ENCODE measurements around the gene TBC1D8.

DNA sequence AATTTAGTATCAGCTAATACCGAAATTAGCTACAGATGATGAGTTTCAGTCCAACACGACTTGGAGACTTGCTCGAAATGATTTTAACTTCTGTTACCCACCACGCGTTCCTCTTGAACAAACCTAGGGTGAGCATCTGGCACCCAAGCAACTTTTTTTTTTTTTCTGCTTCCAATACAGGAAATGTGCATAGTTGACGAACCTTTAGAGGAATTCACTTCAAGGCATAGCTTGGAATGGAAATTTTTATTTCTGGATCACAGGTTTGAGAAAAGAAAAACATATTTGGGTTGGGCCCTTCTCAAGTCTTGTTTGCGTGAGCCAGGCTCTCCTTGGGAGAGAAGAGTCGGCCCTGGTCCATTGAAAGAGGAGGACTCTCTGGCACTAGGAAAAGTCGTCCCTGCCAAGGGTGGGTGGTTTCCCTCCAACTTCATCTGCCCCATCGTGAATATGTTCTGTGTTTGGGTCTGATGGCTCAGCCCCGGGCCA lies 186.5 kb downstream of the TBC1D8 start:
- no peak for TF ChIP-seq TAF1 (CRISPR knock-in tag; IDR thresholded peaks at IDR 0.05)
- TF ChIP-seq DPF2 (CRISPR knock-in tag; IDR thresholded peaks at IDR 0.05; ENCODE audit: borderline replicate concordance, low read depth): no peak
- no peak for TF ChIP-seq IRF2 (CRISPR knock-in tag; IDR thresholded peaks at IDR 0.05)
- TF ChIP-seq, protein P1, sequence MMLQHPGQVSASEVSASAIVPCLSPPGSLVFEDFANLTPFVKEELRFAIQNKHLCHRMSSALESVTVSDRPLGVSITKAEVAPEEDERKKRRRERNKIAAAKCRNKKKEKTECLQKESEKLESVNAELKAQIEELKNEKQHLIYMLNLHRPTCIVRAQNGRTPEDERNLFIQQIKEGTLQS (CRISPR knock-in tag; IDR thresholded peaks at IDR 0.05): no peak
- no peak for TF ChIP-seq KLF6 (CRISPR knock-in tag; IDR thresholded peaks at IDR 0.05)
- TF ChIP-seq PHF8 (CRISPR knock-in tag; IDR thresholded peaks at IDR 0.05): no peak
- TF ChIP-seq IRF9 (CRISPR knock-in tag; IDR thresholded peaks at IDR 0.05; ENCODE audit: borderline replicate concordance): no peak
- TF ChIP-seq SUZ12 (IDR thresholded peaks at IDR 0.05; ENCODE audit: low read depth, low read length): no peak
- TF ChIP-seq KDM5A (IDR thresholded peaks at IDR 0.05; ENCODE audit: borderline replicate concordance, low read length): no peak
- TF ChIP-seq POLR2A (IDR thresholded peaks at IDR 0.05; ENCODE audit: insufficient read depth in 1 of 2, low read depth in 2 of 2, low read length in 2 of 2): no peak
- no peak for TF ChIP-seq EZH2 (conservative IDR thresholded peaks at IDR 0.05; ENCODE audit: low read depth, low read length)
- TF ChIP-seq CEBPB (IDR thresholded peaks at IDR 0.05; ENCODE audit: borderline replicate concordance, low read depth, low read length): no peak
- no peak for TF ChIP-seq CTCF (CRISPR knock-in tag; IDR thresholded peaks at IDR 0.05)

Data from HepG2 (cell line).